GM23338 (cell line): ENCODE results near the gene VAMP3. TPM values are rescaled to one million over a fixed set of nuclear protein-coding genes. Genes with fewer than 3 reads are reported as not detected.

Experiments
- ATAC-seq: fragments of 200-7000 bp; cut with Tn5 transposase; 3 replicates; pipeline ENCODE4 v1.9.1; 2020
- DNase-seq: peaks from one replicate; pipeline ENCODE4 v3.0.0-alpha.2; 2015; ENCODE audit warnings: low spot score
- H2AFZ ChIP-seq: fragments of 200-600 bp; sonication (generic); 2 replicates; pipeline ENCODE4 v1.8.0; 2016; ENCODE audit warnings: antibody characterized with exemption, mild to moderate bottlenecking, moderate library complexity
- H3F3A ChIP-seq: fragments of 200-600 bp; sonication (generic); replicated peaks from 2 replicates; pipeline ENCODE4 v1.8.0; 2017; ENCODE audit warnings: antibody characterized with exemption, mixed run types, low read depth
- H3K27ac ChIP-seq: fragments of 200-600 bp; sonication (generic); 2 replicates; pipeline ENCODE4 v1.6.1; 2016; ENCODE audit warnings: low read depth
- H3K27me3 ChIP-seq: fragments of 200-600 bp; sonication (generic); 2 replicates; pipeline ENCODE4 v1.8.0; 2016; ENCODE audit warnings: mild to moderate bottlenecking, mixed run types, moderate library complexity; ENCODE audit not compliant: insufficient read depth
- H3K36me3 ChIP-seq: fragments of 200-600 bp; sonication (generic); 2 replicates; pipeline ENCODE4 v1.8.0; 2016; ENCODE audit warnings: mild to moderate bottlenecking; ENCODE audit not compliant: insufficient read depth
- H3K4me1 ChIP-seq: fragments of 200-600 bp; sonication (generic); 2 replicates; pipeline ENCODE4 v1.8.0; 2016; ENCODE audit warnings: mild to moderate bottlenecking, moderate library complexity; ENCODE audit not compliant: insufficient read depth
- H3K4me2 ChIP-seq: fragments of 200-600 bp; sonication (generic); 2 replicates; pipeline ENCODE4 v1.7.1; 2017; ENCODE audit warnings: mixed run types
- H3K4me3 ChIP-seq: fragments of 200-600 bp; sonication (generic); 2 replicates; pipeline ENCODE4 v1.6.1; 2016; ENCODE audit warnings: mixed run types
- H3K79me2 ChIP-seq: fragments of 200-600 bp; sonication (generic); replicated peaks from 2 replicates; pipeline ENCODE4 v1.8.0; 2017; ENCODE audit warnings: mild to moderate bottlenecking; ENCODE audit not compliant: insufficient read depth
- H3K9me2 ChIP-seq: fragments of 200-600 bp; sonication (generic); 2 replicates; pipeline ENCODE4 v1.8.0; 2017; ENCODE audit not compliant: insufficient read depth
- H4K20me1 ChIP-seq: fragments of 200-600 bp; sonication (generic); replicated peaks from 2 replicates; pipeline ENCODE4 v1.8.0; 2017; ENCODE audit warnings: mild to moderate bottlenecking; ENCODE audit not compliant: insufficient read depth
- H3K27ac Mint-ChIP-seq: 2 replicates; pipeline ENCODE4 v1.8.0; 2020; ENCODE audit warnings: inconsistent platforms, mild to moderate bottlenecking, moderate library complexity, mixed read lengths
- H3K27me3 Mint-ChIP-seq: 3 replicates; pipeline ENCODE4 v1.8.0; 2022; ENCODE audit warnings: low read depth, mild to moderate bottlenecking, moderate library complexity, mixed read lengths, inconsistent platforms; ENCODE audit not compliant: insufficient read depth, poor library complexity
- H3K36me3 Mint-ChIP-seq: 3 replicates; pipeline ENCODE4 v1.8.0; 2021; ENCODE audit warnings: low read depth, mild to moderate bottlenecking, inconsistent platforms, moderate library complexity, mixed read lengths
- H3K4me1 Mint-ChIP-seq: 3 replicates; pipeline ENCODE4 v1.8.0; 2020; ENCODE audit warnings: mild to moderate bottlenecking, inconsistent platforms, mixed read lengths
- H3K4me3 Mint-ChIP-seq: 3 replicates; pipeline ENCODE4 v1.8.0; 2021; ENCODE audit warnings: moderate library complexity, mild to moderate bottlenecking, inconsistent platforms, mixed read lengths
- H3K9me3 Mint-ChIP-seq: 3 replicates; pipeline ENCODE4 v1.8.0; 2020; ENCODE audit warnings: moderate library complexity, mild to moderate bottlenecking, inconsistent platforms, mixed read lengths
- ETS1 ChIP-seq: IDR thresholded peaks from 2 replicates; pipeline ENCODE4 v1.6.1; 2016; ENCODE audit warnings: antibody characterized with exemption
- EZH2 ChIP-seq: fragments of 200-600 bp; sonication (generic); IDR thresholded peaks from one replicate; pipeline ENCODE4 v1.8.0; 2017; ENCODE audit warnings: antibody characterized with exemption, mild to moderate bottlenecking, low read depth; ENCODE audit not compliant: unreplicated experiment
- EZH2phosphoT487 ChIP-seq: fragments of 200-600 bp; sonication (generic); IDR thresholded peaks from one replicate; pipeline ENCODE4 v1.8.1; 2018; ENCODE audit warnings: antibody characterized with exemption; ENCODE audit not compliant: unreplicated experiment
- NANOG ChIP-seq: IDR thresholded peaks from 2 replicates; pipeline ENCODE4 v1.6.1; 2016; ENCODE audit warnings: antibody characterized with exemption, borderline replicate concordance
- POLR2AphosphoS5 ChIP-seq: IDR thresholded peaks from 2 replicates; pipeline ENCODE4 v1.6.1; 2016; ENCODE audit warnings: antibody characterized with exemption, low read depth
- REST ChIP-seq: IDR thresholded peaks from one replicate; pipeline ENCODE4 v1.6.1; 2018; ENCODE audit warnings: antibody characterized with exemption; ENCODE audit not compliant: unreplicated experiment
- STAT1 ChIP-seq: IDR thresholded peaks from one replicate; pipeline ENCODE4 v1.6.1; 2016; ENCODE audit warnings: antibody characterized with exemption; ENCODE audit not compliant: unreplicated experiment
- ZNF114 ChIP-seq: fragments of 250-450 bp; sonication (Bioruptor Pico); IDR thresholded peaks from 2 replicates; pipeline ENCODE4 v1.5.0; 2020; ENCODE audit warnings: mild to moderate bottlenecking, moderate library complexity
- ZNF462 ChIP-seq: fragments of 250-450 bp; sonication (Bioruptor Pico); IDR thresholded peaks from 2 replicates; pipeline ENCODE4 v1.5.0; 2020; ENCODE audit warnings: mild to moderate bottlenecking, moderate library complexity
- polyA plus RNA-seq: library from polyadenylated mRNA; unstranded; fragments of >200 nt; fragmentation: Nextera tagmentation; extraction: Ambion mirVana; gene quantifications from 2 replicates; pipeline ENCODE4 v1.2.1, GENCODE V29; 2016
- total RNA-seq: library from RNA; depleted of rRNA; stranded (reverse); fragments of >200 nt; shearing (Covaris generic); gene quantifications from 2 replicates; pipeline ENCODE4 v1.2.3, GENCODE V29; 2014

Gene VAMP3
- total and polyA plus RNA-seq, 2 experiments from 2014 or later = 16.3 to 43.0 TPM

- H3K27me3 Mint-ChIP-seq = no peaks in the 10 kb centered on the region
- Histone ChIP-seq H3K36me3 (no peaks in the 10 kb centered on the region; the same call in 1 of the 2 replicates), H3K27me3 (no peaks in the 10 kb centered on the region), H3F3A (no peaks in the 10 kb centered on the region), H4K20me1 (no peaks in the 10 kb centered on the region), H3K4me2 (no peak overlapping the region), H3K4me1 (peaks cover 4% of the 10 kb centered on the region; the same call in 1 of the 2 replicates), H3K27ac (no peak overlapping the region), H3K79me2 (no peaks in the 10 kb centered on the region), H3K9me2 (no peaks in the 10 kb centered on the region), H3K4me3 (no peak overlapping the region), H2AFZ (no peak overlapping the region)
- DNase-seq = no peak
- H3K36me3 Mint-ChIP-seq = no peaks in the 10 kb centered on the region; the same call in 2 of the 3 replicates
- H3K4me1 Mint-ChIP-seq = peaks cover 9% of the 10 kb centered on the region
- no peak overlapping the region for H3K4me3 Mint-ChIP-seq
- no peaks in the 10 kb centered on the region for H3K9me3 Mint-ChIP-seq
- no peak for TF ChIP-seq NANOG
- no peak for TF ChIP-seq REST
- TF ChIP-seq EZH2 = no peak
- no peak for TF ChIP-seq STAT1
- TF ChIP-seq EZH2phosphoT487 = no peak
- TF ChIP-seq ZNF114 (CRISPR knock-in tag) = no peak
- no peak for TF ChIP-seq ZNF462 (CRISPR knock-in tag)
- no peak for TF ChIP-seq POLR2AphosphoS5
- no peak for TF ChIP-seq ETS1
- H3K27ac Mint-ChIP-seq = no peak overlapping the region
- ATAC-seq = no peak
Observed at GRCh38 chr1:7747605-7748004, 23.5 kb upstream of the VAMP3 start.
